Vagina (tissue), 2 donors: Measurements from ENCODE around the gene AUH.

Source experiments
- POLR2A ChIP-seq, 2 donors: fragments of 450-650 bp; IDR thresholded peaks; one replicate each; pipeline ENCODE4 v1.6.1; 2017; ENCODE audit warnings: antibody characterized with exemption in 2 of 2, mild to moderate bottlenecking in 2 of 2, moderate library complexity in 2 of 2
- TF ChIP-seq, protein P1 (sequence below), 3 experiments: fragments of 450-650 bp in 2 of 3; fragments of 200-600 bp in 1 of 3; sonication (generic) in 1 of 3; IDR thresholded peaks; one replicate each; pipeline ENCODE4 v1.5.1; 2017 to 2019; ENCODE audit warnings: antibody characterized with exemption in 3 of 3, mild to moderate bottlenecking in 2 of 3, moderate library complexity in 2 of 3

GRCh38 chr9:91359734-91360470 is 1.8 kb downstream of the AUH start:
- TF ChIP-seq, protein P1, sequence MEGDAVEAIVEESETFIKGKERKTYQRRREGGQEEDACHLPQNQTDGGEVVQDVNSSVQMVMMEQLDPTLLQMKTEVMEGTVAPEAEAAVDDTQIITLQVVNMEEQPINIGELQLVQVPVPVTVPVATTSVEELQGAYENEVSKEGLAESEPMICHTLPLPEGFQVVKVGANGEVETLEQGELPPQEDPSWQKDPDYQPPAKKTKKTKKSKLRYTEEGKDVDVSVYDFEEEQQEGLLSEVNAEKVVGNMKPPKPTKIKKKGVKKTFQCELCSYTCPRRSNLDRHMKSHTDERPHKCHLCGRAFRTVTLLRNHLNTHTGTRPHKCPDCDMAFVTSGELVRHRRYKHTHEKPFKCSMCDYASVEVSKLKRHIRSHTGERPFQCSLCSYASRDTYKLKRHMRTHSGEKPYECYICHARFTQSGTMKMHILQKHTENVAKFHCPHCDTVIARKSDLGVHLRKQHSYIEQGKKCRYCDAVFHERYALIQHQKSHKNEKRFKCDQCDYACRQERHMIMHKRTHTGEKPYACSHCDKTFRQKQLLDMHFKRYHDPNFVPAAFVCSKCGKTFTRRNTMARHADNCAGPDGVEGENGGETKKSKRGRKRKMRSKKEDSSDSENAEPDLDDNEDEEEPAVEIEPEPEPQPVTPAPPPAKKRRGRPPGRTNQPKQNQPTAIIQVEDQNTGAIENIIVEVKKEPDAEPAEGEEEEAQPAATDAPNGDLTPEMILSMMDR (IDR thresholded peaks at IDR 0.05): no peak
- no peak for TF ChIP-seq POLR2A (IDR thresholded peaks at IDR 0.05)
